AML-193 (cell line): ENCODE measurements around the gene PRDM5.

Experiments
- DNase-seq, 2 experiments: peaks; one replicate each; lab custom pipeline; 2025; lab: John Stamatoyannopoulos, UW

PRDM5 gene

DNA sequence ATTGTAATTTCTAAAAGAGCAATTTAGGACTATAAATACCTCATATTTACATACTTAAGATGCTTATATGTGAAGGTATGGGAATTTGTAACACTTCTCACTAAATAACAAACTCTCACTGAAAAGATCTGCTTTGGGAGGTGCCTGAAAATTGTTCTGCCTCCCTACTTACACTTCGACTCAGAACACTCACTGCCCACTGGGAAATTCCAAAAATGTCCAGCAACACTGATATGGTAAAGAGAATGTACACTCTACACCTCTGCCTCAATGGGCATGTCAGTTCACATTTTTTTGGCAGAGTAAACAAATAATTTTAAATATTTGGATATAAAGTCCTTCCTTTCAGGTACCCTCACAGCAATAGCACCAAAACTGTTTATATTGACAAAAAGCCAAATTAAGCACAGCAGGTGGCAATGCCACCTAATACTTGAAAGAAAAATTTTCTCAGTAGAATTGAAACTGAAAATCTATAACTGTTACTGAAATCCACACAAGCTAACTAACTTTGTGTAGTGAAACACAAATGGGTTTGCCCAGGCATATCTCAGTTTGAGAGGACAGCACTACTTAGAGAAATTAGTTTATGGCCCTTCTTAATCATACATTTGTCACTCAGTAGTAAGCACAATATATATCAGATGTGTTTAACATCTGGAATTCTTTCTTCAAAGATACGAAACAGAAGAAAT lies 67.1 kb downstream of the PRDM5 start:
- no peak for DNase-seq

GRCh38 chr4:120853161-120853935 lies 69.2 kb downstream of the PRDM5 start:
- DNase-seq: no peak

- DNase-seq: no peak
Measured at GRCh38 chr4:120850018-120850599, 72.4 kb downstream of the PRDM5 start.

- DNase-seq: no peak
Measured at GRCh38 chr4:120847019-120847582, 75.4 kb downstream of the PRDM5 start.

DNA sequence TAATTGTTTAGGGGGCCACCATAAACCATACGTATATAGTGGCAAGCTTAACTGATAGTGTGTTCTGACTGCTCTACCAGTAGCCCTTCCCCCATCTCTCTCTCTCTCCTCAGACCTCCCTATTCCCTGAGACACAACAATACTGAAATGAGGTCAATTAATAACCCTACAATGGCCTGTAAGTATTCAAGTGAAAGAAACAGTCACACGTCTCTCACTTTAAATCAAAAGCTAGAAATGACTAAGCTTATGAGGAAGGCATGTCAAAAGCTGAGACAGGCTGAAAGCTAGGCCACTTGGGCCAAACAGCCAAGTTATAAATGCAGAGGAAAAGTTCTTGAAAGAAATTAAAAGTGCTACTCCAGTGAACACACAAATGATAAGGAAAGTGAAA lies 78.0 kb downstream of the PRDM5 start:
- no peak for DNase-seq

GRCh38 chr4:120843849-120844527 lies 78.5 kb downstream of the PRDM5 start:
- DNase-seq: no peak

DNA sequence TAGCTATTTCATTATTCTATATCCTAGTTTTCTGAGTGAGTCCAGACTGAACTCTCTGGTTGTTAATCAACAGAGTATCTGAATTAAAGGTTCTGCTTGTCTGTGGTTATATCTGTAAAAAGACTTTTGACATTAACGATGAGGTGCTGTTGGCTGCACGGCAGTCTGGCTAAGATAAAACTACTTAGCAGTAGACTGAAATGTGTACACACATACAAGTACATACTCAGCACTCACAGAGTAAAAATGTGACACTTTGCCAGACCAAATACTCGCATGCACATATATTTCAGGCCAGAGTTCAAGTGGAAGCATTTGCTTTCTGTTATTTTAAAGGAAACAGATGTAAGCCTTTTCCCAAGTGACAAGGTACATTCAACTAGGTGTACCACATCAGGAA lies 80.5 kb downstream of the PRDM5 start:
- no peak for DNase-seq

DNA sequence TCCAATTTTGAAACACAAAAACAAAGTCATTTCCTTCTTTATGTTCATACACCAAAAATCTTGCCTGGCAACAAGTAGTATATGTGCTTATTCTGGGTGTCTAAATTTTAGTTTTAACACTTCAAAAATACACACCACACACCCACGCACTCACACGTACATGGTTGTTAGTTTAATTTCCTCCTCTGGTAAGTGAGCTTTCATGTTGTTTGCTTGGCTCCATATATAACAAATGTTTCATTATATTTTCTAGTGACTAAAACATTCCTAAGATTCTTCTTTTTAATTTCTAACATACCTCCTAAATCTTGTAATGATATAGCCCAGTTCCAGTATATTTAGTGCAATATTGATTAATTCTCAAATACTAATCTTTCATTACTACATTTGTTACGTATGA lies 80.9 kb downstream of the PRDM5 start:
- no peak for DNase-seq

GRCh38 chr4:120839974-120840751 lies 82.4 kb downstream of the PRDM5 start:
- DNase-seq: no peak

- no peak for DNase-seq
Measured at GRCh38 chr4:120839334-120839973, 83.1 kb downstream of the PRDM5 start.

- no peak for DNase-seq
Measured at GRCh38 chr4:120838784-120839183, 83.7 kb downstream of the PRDM5 start.

- no peak for DNase-seq
Measured at GRCh38 chr4:120837656-120838055, 84.9 kb downstream of the PRDM5 start.

- DNase-seq: no peak
Measured at GRCh38 chr4:120835342-120835741, 87.2 kb downstream of the PRDM5 start.

GRCh38 chr4:120830204-120830603 lies 92.3 kb downstream of the PRDM5 start:
- no peak for DNase-seq

DNA sequence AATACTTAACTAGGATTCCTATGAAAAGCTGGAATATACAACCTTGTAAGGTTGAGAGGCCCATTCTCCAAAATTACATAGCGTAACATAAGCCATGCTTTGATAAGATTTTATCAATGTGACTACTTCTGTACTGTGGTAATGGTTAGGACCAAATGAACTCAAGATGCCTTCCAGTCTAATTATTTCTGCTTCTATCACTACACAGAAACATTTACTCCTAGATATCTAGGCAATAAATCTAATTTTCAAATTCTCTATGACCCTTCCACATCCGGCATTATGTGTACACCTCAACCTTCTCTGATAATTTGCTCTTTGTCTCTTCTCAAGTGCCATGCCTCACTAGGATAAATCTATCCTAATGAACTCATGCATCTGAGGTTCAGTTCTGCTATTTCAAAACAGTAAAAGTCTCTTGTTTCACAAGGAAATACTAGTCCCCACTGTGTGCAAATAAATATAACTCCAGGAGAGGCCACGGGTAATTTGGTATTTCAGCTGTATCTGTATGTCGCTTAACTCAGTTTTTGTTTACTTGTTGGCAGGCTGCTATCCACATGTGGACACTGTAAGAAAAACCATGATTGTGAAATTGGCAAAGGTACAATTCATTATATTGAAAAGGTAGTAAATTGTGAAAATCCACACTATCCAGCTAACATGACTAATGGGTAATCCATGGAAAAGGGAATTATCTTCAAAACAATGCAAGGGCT lies 93.3 kb downstream of the PRDM5 start:
- DNase-seq: no peak

GRCh38 chr4:120826853-120827252 lies 95.7 kb downstream of the PRDM5 start:
- no peak for DNase-seq

DNA sequence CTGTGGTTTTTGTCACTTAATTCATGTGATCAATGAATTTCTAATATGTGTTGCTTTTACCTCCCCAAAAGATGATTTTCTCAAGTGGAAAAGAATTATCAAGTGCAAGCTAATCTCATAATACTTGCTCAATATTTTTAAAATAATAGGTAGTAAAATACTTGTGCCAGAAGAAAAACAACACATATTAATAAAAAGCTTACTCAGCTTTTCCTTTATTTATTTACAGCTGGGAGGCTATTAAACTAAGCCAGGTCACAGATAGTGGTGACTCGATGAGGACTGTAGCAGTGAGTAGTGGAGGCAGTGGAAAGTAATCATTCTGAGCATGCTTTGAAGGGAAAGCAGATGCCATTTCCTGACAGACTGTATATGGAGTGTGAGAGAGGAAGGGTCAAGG lies 96.1 kb downstream of the PRDM5 start:
- no peak for DNase-seq

GRCh38 chr4:120824946-120825345 lies 97.6 kb downstream of the PRDM5 start:
- no peak for DNase-seq

- no peak for DNase-seq
Measured at GRCh38 chr4:120821977-120822376, 100.5 kb downstream of the PRDM5 start.

- DNase-seq: peak in 1 of 2 experiments; percentile 10
Measured at GRCh38 chr4:120821029-120821428, 101.5 kb downstream of the PRDM5 start.
